ENCODE measurements around the gene SPOCK3. TPM values are rescaled to one million over a fixed set of nuclear protein-coding genes. Genes with fewer than 3 reads are reported as not detected.

SPOCK3 gene
- total RNA-seq, 4 donors from 2014 or later: not detected

- WGBS, 2 donors: 80 to 86% methylated on average over 4 of the region's 4 CpGs
Observed at GRCh38 chr4:167117273-167117672, 117.0 kb downstream of the SPOCK3 start.

GRCh38 chr4:167114416-167114971, 119.8 kb downstream of the SPOCK3 start:
- H3K27ac ChIP-seq: no peak overlapping the region
- no peak for TF ChIP-seq CTCF (IDR thresholded peaks at IDR 0.05)
- TF ChIP-seq POLR2A (IDR thresholded peaks at IDR 0.05): no peak
- H3K4me1 ChIP-seq: no peaks in the 10 kb centered on the region
- no peak for DNase-seq
- no peaks in the 10 kb centered on the region for H3K27me3 ChIP-seq
- WGBS, 2 donors: 69 to 77% methylated on average over 4 of the region's 4 CpGs
- no peak overlapping the region for H3K4me3 ChIP-seq (replicated peaks in 1 of 3)
- H3K36me3 ChIP-seq: no peaks in the 10 kb centered on the region
- no peaks in the 10 kb centered on the region for H3K9me3 ChIP-seq
- intact Hi-C loops (cut with DNase I): no loop called here

More at GRCh38 chr4:167117273-167117672, 117.0 kb downstream of the SPOCK3 start:
- no peaks in the 10 kb centered on the region for H3K4me1 ChIP-seq
- no peaks in the 10 kb centered on the region for H3K9me3 ChIP-seq
- no peak overlapping the region for H3K4me3 ChIP-seq (replicated peaks in 1 of 3)
- intact Hi-C loops (cut with DNase I): no loop called here
- H3K27me3 ChIP-seq: no peaks in the 10 kb centered on the region
- H3K27ac ChIP-seq: no peak overlapping the region
- TF ChIP-seq CTCF (IDR thresholded peaks at IDR 0.05) (no peak), POLR2A (IDR thresholded peaks at IDR 0.05) (no peak)
- no peak for DNase-seq
- no peaks in the 10 kb centered on the region for H3K36me3 ChIP-seq

GRCh38 chr4:167111622-167112021, 122.7 kb downstream of the SPOCK3 start:
- Histone ChIP-seq H3K27ac (no peak overlapping the region), H3K36me3 (no peaks in the 10 kb centered on the region), H3K4me1 (no peaks in the 10 kb centered on the region), H3K4me3 (replicated peaks in 1 of 3) (no peak overlapping the region), H3K27me3 (no peaks in the 10 kb centered on the region), H3K9me3 (no peaks in the 10 kb centered on the region)
- TF ChIP-seq CTCF (IDR thresholded peaks at IDR 0.05): no peak
- no peak for TF ChIP-seq POLR2A (IDR thresholded peaks at IDR 0.05)
- no peak for DNase-seq
- intact Hi-C loops (cut with DNase I): no loop called here
- WGBS, 2 donors: 70 to 94% methylated on average over 1 of the region's 1 CpG

GRCh38 chr4:167111092-167111491, 123.2 kb downstream of the SPOCK3 start:
- no peaks in the 10 kb centered on the region for H3K27me3 ChIP-seq
- intact Hi-C loops (cut with DNase I): no loop called here
- DNase-seq: no peak
- H3K4me3 ChIP-seq (replicated peaks in 1 of 3): no peak overlapping the region
- H3K36me3 ChIP-seq: no peaks in the 10 kb centered on the region
- H3K9me3 ChIP-seq: no peaks in the 10 kb centered on the region
- 84 to 87% methylated on average over 2 of the region's 2 CpGs for WGBS, 2 donors
- TF ChIP-seq POLR2A (IDR thresholded peaks at IDR 0.05) (no peak), CTCF (IDR thresholded peaks at IDR 0.05) (no peak)
- no peak overlapping the region for H3K27ac ChIP-seq
- no peaks in the 10 kb centered on the region for H3K4me1 ChIP-seq

GRCh38 chr4:167109859-167110258, 124.4 kb downstream of the SPOCK3 start:
- Histone ChIP-seq H3K4me1 (no peaks in the 10 kb centered on the region), H3K36me3 (no peaks in the 10 kb centered on the region), H3K4me3 (replicated peaks in 1 of 3) (no peak overlapping the region), H3K27ac (no peak overlapping the region), H3K9me3 (no peaks in the 10 kb centered on the region), H3K27me3 (no peaks in the 10 kb centered on the region)
- intact Hi-C loops (cut with DNase I): no loop called here
- DNase-seq: no peak
- 71 to 75% methylated on average over 3 of the region's 3 CpGs for WGBS, 2 donors
- no peak for TF ChIP-seq POLR2A (IDR thresholded peaks at IDR 0.05)
- no peak for TF ChIP-seq CTCF (IDR thresholded peaks at IDR 0.05)
